IPS-15b (cell line): ENCODE data around the gene SPATA2.

Experiments used
- H3K27me3 ChIP-seq: one replicate; pipeline ENCODE4 v1.6.1; 2013; ENCODE audit warnings: low read length; ENCODE audit not compliant: control insufficient read depth, insufficient read depth
- H3K36me3 ChIP-seq: one replicate; pipeline ENCODE4 v1.6.1; 2013; ENCODE audit warnings: low read length; ENCODE audit not compliant: control insufficient read depth, insufficient read depth
- H3K4me1 ChIP-seq: one replicate; pipeline ENCODE4 v1.6.1; 2013; ENCODE audit warnings: mild to moderate bottlenecking, low read length; ENCODE audit not compliant: control insufficient read depth, insufficient read depth
- H3K4me3 ChIP-seq: one replicate; pipeline ENCODE4 v1.5.1; 2013; ENCODE audit warnings: low read depth, low read length
- H3K9ac ChIP-seq: one replicate; pipeline ENCODE4 v1.6.1; 2013; ENCODE audit warnings: low read depth, mild to moderate bottlenecking, low read length
- H3K9me3 ChIP-seq: one replicate; pipeline ENCODE4 v1.6.1; 2013; ENCODE audit warnings: mild to moderate bottlenecking, low read length; ENCODE audit not compliant: control insufficient read depth, insufficient read depth

The SPATA2 gene

DNA sequence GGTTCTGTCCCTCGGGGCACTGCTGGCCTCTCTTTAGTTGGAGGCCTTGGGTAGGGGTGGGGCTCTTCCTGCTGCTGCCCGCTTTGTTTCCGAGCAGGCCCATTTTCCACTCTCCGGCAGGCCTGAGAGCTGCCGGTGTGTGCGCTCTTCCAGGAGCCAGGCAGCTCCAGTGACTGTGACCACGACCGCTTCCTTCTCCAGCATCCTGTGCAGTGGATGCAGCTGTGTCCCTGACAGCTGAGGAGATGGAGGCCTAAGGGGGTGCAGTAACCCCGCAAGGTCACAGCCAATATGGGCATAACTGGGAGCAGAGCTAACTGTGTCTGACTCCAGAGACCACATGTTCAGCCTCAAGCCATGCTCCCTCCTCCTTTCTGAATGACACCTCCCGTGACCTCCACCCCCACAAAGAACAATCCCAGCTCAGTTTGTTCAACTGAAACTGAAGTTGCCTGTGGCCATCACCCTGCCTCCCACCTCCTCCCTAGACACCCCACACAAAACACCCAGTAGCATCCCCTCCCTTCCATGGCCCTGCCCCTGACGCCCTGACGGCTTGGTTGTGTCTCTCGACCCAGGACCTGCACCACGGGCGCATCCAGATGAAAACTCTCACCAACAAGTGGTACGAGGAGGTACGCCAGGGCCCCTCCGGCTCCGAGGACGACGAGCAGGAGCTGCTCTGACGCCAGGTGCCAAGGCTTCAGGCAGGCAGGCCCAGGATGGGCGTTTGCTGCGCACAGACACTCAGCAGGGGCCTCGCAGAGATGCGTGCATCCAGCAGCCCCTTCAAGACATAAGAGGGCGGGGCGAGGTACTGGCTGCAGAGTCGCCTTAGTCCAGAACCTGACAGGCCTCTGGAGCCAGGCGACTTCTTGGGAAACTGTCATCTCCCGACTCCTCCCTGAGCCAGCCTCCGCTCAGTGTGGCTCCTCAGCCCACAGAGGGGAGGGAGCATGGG lies 27.8 kb downstream of the SPATA2 start:
- Histone ChIP-seq H3K4me3 (no peak overlapping the region), H3K9me3 (no peaks in the 10 kb centered on the region), H3K27me3 (no peaks in the 10 kb centered on the region), H3K4me1 (peaks cover 9% of the 10 kb centered on the region), H3K36me3 (peaks cover 22% of the 10 kb centered on the region), H3K9ac (no peak overlapping the region)

DNA sequence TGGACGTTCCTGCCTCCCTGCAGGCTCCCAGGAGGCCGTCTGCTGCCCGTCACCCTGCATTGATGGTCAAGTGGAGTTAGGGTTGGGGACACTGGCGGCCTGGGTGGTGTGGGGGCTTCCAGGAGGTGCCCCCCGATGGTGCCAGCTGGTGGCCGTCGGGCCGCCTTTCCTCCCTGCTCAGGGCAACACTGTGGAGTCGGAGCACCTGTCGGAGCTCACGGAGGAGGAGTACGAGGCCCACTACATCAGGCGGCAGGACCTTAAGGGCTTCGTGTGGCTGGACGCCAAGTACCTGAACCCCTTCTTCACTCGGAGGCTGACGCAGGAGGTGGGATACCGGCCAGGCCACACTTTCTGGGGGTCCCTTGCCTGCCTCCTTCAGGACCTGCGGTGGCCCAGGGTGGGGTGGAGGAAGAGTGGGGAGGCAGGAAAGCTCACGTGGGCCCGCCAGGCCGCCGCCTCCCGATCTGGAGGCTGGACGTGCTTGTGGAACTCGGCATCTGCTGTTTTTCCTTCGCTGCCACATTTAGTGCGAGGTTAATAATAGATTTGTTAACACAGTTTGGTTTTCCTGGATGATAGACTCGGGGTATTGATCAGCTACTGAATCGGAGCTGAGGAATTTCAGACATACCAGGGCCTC lies 28.6 kb downstream of the SPATA2 start:
- Histone ChIP-seq H3K4me1 (peaks cover 9% of the 10 kb centered on the region), H3K36me3 (peaks cover 22% of the 10 kb centered on the region), H3K9ac (no peak overlapping the region), H3K9me3 (no peaks in the 10 kb centered on the region), H3K4me3 (no peak overlapping the region), H3K27me3 (no peaks in the 10 kb centered on the region)

DNA sequence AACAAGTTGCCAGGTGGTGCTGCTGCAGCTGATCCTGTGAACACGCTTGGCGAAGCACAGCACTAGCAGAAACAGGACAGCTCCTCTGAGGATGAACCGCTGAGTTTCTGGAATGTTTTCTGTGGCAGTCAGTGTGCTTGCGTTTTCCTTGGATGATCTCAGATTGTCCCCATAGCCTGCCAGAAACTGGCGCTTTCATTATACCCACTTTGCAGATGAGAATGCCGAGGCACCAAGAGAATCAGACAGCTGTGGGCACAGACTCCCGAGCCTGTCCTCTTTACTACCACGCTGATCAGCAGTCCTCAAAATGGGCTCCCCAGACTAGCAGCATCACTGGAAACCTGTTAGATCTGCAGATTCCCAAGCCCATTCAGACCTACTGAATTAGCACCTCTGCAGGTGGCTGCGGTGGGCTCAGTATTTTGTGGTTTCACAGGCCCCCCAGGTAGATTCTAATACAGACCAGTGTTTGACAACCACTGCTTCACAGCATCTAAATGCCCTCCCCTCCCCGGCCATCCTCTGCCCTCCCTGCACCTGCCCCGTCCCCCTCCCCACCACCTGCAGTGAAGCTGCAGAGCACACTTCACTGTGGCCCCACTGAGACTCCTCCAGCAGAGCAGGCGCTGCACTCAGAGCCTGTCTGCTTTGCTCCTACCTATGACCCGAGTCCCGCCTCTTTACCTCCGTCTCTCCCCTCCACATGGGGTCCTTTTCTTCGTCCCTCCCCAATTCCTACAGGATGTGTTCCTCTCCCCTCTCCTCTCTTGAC lies 29.6 kb downstream of the SPATA2 start:
- peaks cover 22% of the 10 kb centered on the region for H3K36me3 ChIP-seq

DNA sequence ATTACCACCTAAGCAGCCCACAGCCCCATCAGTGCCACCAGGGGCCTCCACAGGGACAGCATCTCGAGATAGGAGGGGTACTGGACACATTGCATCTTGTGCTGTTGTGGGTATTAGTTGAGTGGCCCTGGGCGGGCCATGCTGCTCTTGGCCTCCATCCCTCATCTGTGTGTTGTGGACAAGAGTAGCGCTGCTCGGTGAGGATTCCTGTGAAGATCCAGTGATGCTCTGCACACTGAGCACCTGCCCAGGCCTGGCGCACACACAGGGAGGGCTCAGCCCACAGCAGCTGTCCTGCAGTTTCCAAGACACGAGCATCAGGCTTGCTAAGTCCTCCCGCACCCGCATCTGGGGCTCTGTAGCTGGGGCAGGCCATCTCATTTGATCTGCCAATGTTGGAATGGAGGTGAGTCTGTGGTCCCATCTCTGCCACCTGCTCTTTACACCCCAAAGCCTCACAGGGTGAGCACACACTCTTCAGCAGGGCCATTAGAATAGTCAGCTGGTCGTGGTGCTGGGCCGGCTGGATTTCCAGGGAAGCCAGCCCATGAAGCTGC lies 32.0 kb downstream of the SPATA2 start:
- Histone ChIP-seq H3K9ac (no peak overlapping the region), H3K27me3 (no peaks in the 10 kb centered on the region), H3K9me3 (no peaks in the 10 kb centered on the region), H3K4me1 (no peaks in the 10 kb centered on the region), H3K4me3 (no peak overlapping the region), H3K36me3 (peaks cover 19% of the 10 kb centered on the region)

More for the DNA sequence above, 29.6 kb downstream of the SPATA2 start:
- H3K4me3 ChIP-seq: no peak overlapping the region
- no peak overlapping the region for H3K9ac ChIP-seq
- no peaks in the 10 kb centered on the region for H3K9me3 ChIP-seq
- peaks cover 4% of the 10 kb centered on the region for H3K4me1 ChIP-seq
- no peaks in the 10 kb centered on the region for H3K27me3 ChIP-seq

DNA sequence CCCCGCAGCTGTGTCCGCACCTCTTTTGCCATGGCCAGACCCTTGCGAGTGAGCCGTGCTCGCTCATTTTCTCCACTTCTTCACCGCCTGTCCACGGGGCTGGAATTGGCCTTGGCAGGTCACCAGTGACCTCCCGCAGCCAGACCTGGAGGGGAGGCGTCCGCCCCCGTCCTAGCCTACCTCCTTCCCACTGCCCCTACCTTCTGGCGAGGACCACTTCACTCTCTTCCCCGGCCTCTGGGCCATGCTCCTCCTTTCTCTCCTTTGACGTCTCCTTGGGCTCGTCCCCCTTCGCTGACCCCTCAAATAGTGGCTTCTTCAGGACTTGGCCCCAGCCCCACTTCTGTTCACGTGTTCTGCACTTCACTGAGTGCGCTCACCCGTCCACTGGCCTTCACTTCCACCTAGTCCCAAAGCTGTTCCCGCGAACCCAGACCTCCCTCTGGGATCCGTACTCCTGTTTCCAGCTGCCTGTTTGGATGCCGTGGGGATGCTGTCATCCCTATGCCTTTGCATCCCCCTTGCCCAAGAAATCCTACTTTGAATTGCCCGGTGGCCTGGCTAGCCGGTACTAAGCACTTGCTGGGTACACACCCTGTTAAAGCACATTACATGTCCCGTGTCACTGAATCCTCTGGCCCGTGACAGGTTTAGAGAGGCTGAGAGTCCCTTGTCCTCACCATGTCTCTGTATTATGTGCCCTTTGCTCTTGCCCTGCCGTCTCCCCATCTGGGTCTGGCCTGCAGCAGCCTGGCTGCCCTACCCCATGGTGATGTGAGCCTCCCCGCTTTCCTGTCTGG lies 33.0 kb downstream of the SPATA2 start:
- H3K4me1 ChIP-seq: no peaks in the 10 kb centered on the region
- no peaks in the 10 kb centered on the region for H3K27me3 ChIP-seq
- H3K9ac ChIP-seq: no peak overlapping the region
- no peaks in the 10 kb centered on the region for H3K9me3 ChIP-seq
- peaks cover 16% of the 10 kb centered on the region for H3K36me3 ChIP-seq
- H3K4me3 ChIP-seq: no peak overlapping the region

DNA sequence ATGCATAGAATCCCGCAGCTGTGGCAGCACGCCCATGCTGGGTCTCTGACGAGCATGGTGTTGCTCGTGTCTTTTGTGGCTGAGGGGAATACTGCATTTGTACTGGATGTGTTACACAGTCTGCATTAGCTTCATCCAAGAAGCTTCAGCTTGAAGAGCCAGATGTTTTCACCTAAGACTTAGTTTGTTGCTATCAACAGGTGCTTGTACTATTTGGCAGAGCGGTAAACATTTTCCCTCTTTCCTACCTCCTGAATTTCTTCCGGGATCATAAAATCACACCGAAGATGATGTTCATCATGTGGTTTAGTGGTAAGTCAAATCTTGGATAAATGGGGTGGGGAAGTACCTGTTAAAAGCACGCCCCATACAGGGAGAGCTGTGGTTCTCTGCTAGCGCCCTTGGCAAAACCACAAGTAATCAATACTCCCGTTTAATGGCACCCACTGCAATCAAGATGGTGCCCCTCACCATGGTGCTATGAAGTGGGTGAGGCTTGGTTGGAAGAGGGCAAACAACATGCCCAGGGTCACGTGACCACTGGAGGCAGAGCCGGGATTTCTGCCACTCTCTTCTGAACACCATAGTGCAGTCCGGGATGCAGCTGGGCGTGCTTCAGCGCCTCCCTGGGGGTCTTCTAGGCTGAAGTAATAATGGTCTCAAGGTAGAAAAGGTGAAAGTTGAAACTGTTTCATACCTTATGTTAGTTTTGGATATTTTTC lies 34.4 kb downstream of the SPATA2 start:
- H3K27me3 ChIP-seq: no peaks in the 10 kb centered on the region
- no peak overlapping the region for H3K4me3 ChIP-seq
- H3K4me1 ChIP-seq: no peaks in the 10 kb centered on the region
- H3K9ac ChIP-seq: no peak overlapping the region
- peaks cover 11% of the 10 kb centered on the region for H3K36me3 ChIP-seq
- no peaks in the 10 kb centered on the region for H3K9me3 ChIP-seq

DNA sequence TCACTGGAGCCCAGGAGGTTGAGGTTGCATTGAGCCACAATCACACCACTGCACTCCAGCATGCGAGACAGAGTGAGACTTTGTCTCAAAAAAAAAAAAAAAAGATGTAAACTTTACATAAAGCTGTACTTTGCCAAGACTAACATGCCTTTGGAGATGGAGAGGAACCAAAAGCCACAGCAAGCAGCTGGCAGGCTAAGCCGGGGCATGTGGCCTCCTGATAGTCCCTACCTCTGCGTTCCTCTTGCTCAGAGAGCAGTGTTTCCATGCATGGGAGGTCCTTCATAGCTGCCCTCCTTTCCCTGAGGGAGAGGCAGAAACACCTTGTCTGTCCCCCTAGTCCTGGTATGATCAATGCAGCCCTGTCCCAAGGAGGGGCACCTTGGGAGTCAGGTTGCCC lies 35.2 kb downstream of the SPATA2 start:
- Histone ChIP-seq H3K27me3 (no peaks in the 10 kb centered on the region), H3K9ac (no peak overlapping the region), H3K36me3 (peaks cover 11% of the 10 kb centered on the region), H3K4me1 (no peaks in the 10 kb centered on the region), H3K4me3 (no peak overlapping the region), H3K9me3 (no peaks in the 10 kb centered on the region)

DNA sequence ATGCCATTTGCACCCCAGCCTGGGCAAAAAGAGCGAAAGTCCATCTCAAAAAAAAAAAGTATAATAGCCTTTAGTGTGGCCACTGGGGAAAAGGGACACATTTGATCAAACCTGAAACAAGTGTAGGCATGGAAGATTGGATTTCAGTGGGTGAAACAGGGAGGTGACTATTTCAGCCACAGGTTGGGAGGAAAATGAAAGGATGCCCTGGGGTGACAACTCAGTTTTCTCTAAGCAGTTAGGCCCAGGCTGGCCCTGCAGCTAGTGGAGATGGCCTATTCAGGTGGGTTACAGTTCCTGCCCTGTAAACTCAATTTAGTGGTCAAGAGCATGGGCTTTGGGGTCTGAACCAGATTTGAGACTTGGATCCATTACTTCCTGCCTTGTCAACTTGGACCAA lies 36.4 kb downstream of the SPATA2 start:
- Histone ChIP-seq H3K9me3 (no peaks in the 10 kb centered on the region), H3K4me1 (no peaks in the 10 kb centered on the region), H3K4me3 (no peak overlapping the region), H3K36me3 (peaks cover 5% of the 10 kb centered on the region), H3K27me3 (no peaks in the 10 kb centered on the region), H3K9ac (no peak overlapping the region)

DNA sequence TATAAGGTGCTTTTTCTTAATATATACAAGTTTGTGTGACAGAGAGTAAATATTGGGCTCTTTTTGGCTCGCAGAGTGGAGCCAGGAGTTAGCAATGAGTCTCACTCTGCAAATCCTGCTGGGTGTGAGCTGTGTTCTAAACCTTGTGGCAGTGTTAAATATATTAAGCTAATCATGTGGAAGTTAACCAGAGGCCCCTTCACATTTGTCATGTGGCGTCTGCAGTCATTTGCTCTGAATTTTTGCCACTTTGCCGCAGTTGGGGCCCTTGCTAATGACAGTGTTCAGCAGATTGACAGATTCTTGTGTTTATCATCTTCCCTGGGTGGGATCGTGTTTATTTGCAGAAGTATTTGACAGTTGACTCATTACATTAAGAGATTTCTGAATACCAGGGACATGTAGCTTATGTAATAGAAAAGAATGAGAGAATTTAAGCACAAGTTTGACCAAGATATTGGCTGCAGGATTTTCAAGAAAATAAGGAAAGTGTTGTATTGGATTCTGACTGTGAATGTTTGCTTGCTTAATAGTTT lies 37.9 kb downstream of the SPATA2 start:
- Histone ChIP-seq H3K9ac (no peak overlapping the region), H3K4me1 (no peaks in the 10 kb centered on the region), H3K36me3 (no peaks in the 10 kb centered on the region), H3K27me3 (no peaks in the 10 kb centered on the region), H3K4me3 (no peak overlapping the region), H3K9me3 (no peaks in the 10 kb centered on the region)

DNA sequence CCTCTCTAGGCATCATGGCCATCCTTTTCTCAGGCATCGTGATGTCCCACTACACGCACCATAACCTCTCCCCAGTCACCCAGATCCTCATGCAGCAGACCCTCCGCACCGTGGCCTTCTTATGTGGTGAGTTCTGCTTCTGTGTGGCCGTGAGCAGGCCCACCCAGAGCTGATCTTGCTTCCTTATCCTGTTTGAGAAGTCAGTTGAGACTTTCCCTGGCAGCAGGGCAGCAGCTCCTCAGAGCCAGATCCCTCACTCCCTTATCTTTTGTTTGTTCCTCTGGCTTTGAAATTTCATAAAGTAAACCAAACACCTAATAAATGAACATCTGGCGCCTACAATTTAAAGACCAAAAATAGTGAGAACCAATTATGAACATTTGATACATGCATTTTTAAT lies 40.6 kb downstream of the SPATA2 start:
- Histone ChIP-seq H3K9ac (no peak overlapping the region), H3K4me3 (no peak overlapping the region), H3K27me3 (no peaks in the 10 kb centered on the region)

More for the DNA sequence above, 40.6 kb downstream of the SPATA2 start:
- Histone ChIP-seq H3K36me3 (no peaks in the 10 kb centered on the region), H3K4me1 (no peaks in the 10 kb centered on the region), H3K9me3 (no peaks in the 10 kb centered on the region)
